Measurements from ENCODE around the gene LIPE.

The LIPE gene

DNA sequence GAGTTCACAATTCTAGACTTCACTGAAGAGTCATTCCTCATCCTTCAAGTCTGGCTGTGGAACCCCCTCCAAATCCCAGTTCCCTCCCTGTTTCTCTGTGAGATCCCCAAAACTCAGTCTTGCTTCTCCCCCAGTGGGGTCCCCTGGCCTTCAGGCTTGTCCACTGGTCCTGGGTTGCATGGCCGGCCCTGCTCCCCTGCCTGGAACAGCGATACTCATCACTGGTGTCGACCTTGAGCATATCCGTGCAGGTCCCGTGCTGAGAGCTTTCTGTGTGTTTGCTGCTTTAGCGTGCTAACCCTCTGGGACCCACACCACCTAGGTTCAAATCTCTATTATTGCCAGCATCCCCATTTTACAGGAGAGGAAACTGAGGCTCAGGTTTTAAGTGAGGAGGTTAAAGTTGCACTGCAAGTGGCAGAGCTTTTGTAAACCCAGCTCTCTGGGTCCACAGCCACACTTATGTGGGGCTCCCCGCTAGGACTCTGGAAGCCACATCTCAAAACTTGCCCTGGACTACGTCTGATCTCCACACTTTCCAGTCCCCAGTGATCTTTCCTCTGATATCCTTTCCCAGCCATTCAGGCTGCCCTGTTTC lies 15.5 kb downstream of the LIPE start:
- no peak for DNase-seq

DNA sequence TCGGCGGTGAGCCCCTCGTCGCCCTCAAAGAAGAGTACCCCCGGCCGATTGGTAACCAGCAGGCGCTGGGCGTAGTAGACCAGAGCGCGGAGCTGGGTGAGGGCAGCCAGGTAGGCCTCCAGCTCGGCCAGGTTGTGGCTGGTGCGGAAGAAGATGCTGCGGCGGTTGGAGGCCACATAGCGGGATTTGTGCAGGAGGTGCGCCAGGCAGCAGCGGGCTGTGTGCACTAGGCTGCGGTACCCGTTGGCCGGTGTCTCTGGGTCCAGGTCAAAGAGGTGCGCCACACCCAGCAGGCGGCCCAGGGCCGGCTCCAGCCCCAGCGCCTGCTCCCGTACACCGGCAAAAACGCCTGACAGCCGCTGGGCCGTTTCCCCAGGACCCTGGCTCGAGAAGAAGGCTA lies 16.8 kb downstream of the LIPE start:
- DNase-seq = no peak

DNA sequence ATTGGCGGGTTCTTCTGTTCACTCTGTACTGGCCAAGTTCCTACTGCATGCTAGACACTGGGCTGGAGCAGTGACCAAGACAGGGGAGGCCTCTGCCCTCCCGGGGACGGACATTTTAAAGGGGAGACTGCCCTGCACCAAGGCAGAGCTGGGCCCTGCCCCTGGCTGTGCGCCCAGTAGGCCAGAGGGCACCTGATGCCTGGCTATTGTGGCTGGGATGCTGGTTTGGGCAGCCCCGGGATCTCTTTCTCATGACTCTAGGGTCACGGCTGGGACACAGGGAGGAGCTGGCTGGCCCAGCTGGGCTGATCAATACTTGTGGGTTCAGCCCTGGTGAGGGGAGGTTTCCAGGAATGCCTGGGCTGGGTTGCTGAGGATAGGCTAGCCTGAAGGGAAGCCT lies 17.7 kb downstream of the LIPE start:
- no peak for DNase-seq

DNA sequence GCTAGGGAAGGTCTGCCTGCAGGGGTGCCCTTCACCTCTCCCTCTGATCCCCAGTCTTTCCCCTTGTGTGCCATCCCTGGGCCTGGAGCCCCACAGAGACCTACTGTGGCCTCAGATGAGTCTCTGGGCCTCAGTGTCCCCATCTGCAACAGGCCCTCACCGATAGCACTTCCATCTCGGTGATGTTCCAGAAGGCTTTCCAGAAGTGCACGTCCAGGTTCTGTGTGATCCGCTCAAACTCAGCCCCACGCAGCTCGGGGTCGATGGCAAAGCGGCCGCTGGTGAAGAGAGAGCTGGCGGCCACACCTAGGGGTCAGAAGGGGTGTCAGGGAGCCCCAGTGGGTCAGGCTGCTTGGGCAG lies 19.4 kb downstream of the LIPE start:
- DNase-seq = no peak

DNA sequence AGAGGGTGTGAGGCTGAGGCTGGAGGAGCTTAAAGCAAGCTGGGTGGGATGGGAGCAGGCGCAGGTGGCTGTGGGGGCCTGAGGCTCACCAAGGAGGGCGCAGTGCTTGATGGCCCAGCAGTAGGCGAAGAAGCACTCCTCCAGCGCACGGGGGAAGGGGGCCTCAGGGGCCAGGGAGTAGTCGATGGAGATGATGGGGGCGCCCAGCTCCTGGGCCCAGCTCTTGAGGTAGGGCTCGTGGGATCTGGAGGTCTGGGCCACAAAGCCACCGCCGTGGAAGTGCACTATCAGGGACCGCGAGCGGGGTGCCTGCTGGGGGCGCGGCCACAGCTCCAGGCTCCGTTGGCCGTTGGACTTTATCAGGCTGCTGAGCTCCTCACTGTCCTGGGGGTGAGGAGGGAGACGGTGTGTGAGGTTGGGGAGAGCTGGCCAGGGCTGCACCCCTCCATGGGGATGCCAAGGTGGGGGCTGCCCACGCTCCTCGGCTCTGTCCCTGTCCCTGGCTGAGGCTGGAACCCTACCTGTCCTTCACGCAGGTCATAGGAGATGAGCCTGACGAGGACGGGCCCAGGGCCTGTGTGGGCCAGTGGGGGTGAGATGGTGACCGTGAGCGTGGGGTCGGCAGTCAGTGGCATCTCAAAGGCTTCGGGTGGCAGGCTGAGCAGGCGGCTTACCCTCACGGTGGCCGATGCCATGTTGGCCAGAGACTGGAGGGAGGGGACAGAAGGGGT lies 19.9 kb downstream of the LIPE start:
- no peak for DNase-seq

DNA sequence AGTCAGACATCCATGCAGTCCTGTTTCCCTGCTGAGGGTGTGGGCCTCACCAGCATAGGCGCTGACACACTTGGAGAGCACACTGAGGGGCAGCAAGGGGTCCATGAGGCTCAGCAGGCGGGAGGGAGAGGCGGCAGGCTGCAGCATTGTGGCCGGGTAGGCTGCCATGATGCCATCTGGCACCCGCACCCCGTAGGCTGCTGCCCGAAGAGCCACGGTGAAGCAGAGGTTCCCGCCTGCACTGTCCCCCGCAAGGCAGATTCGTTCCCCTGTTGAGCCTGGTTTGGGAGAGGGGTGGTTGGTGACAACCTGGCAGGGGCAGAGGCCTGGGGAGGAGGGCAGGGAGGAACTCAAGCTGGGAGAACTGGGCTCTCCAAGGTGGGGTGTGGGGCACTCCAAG lies 21.1 kb downstream of the LIPE start:
- DNase-seq = no peak

DNA sequence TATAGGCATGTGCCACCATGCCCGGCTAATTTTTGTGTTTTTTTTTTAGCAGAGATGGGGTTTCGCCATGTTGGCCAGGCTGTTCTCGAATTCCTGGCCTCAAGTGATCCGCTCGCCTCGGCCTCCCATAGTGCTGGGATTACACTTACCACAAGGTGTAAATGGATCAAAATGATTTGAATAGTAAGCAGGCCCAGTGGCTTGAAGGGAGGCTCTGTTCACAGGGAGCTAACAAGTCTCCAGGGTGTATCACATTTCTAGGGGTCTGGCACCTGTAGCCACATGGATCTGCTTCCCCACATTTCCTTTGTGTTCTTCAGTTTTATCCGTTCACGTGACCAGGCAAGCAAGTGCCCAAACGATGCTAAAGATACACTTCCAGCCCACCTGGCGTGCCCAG lies 23.6 kb downstream of the LIPE start:
- no peak for DNase-seq

DNA sequence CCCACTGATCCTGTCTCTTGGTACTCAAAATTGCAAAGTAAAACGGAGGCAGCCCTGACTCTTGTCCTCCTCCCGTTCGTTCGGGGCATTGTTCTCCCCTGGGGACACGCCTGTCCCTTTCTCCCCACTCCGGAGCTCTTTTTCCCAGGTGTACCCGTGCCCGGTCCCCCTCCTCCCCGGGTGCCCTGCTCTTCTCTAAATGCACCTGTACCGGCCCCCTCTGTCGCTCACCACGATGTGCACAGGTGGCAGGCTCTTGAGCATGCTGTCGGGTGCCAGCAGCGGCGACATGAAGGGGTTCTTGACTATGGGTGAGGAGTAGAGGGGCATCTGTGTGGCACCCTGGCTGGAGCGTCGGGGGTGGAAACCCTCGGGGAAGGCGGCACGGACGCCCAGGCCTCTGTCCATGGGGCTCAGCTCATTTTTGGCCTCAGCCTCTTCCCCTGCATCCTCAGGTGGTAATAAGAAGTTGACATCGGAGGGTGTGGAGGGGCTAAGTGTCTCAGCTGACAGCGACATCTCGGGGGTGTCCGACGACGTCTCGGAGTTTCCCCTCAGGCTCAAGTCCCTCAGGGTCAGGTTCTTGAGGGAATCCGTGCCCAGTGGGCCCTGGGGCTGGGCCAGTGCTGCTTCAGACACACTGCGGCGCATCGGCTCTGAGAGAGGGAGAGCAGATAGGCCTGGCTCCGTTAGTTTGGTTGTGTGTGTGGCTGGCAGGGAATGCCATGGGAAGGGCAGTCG lies 24.6 kb downstream of the LIPE start:
- DNase-seq = no peak

DNA sequence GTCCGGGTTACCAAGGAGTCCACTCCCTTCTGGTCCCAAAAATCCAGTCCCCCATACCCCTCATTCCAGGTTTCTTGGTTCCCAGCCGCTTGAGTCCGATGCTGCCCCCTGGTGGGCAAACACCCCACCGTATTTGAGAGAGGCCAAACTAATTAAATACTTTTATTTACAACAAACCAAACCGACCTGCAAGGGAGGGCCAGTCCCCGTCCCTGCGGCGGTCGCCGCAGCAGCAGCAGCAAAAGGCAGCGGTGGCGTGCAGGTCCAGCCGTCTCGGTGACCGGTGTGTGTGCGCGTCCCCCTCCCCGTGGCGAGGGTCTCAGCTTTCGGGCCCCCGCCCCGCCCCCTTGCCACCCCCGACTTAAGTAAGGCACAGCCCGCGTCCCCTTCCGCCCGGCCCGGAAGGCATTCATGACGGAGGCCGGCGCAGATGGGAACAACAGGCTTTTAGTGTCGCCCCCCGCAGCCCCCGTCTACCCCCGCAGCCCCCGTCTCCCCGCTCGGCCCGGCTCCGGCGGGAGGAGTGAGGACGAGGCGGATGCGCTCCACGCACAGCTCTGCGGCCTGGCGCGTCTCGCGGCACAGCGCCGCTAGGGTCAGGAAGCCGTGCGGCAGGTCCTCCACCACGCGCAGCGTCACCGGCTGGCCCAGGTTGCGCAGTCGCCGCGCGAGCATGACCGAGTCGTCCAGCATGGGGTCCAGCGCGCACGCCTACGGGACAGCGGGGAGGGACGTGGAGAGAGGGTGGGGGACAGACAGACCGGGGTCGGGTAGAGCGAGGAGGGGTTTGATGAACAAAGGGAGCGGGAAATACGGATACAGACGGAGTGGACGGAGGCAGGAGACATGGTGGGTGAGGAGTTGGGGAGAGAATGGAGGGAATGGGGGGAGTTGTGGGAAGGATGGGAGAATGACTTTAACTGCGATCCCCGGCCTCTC lies 25.6 kb downstream of the LIPE start:
- peak; percentile 79 for DNase-seq

DNA sequence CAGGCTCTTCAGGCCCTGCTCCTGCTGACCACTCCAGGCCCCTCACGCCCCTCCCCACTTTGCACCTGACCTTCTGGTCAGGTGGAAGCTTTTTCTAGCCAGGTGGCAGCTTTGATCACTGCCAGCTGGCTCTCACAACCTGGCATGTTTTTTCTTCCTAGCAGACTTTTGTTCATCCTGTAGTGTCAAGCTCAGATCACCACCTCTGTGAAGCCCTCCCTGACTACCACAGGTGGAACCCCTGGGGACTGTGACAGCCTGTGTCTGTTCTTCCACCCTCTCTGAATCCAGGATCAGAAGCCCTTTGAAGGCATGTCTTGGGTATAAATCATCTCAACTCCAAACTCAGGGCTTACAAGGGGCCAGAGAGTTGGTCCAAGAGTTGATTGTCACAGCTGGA lies 26.8 kb downstream of the LIPE start:
- no peak for DNase-seq

DNA sequence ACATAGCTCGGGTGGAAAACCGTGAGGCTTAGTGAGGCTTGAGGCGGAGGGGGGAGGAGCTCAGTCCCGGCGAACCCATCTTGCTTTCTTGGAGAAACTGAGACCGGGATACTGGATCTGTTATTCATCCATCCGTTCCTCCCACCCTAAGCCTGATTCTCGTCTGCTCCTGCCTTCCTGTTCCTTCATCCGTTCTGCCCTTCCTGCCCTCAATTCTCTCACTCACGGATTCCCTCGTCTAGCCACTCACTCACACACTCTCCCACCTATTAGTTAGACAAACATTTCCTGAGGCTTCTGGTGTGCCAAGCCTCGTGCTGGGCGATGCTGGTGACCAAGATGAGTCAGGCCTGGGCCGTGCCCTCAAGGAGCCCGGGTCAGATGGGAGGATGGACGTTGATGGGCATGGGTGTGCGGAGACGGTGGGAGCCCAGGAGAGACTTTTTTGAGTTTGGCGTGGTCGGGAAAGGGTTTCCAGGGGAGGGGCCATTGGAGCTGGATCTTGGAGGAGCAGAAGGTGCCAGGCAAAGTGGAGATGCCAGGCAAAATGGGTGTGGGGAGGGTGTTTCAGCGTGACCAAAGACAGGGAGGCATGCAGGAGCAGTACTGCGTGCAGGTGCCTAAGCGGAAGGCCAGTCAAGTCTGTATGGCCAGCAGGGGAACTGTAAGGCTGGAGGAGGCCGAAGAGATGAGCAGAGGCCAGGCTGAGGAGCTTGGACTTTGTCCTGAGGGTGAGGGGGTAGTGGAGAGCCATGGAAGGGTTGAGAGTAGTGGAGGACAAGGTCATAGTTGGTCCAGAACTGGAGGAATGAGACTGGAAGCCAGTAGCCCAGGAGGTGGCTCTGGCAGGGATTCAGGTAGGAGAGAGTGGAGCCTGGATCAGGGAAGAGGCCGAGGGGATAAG lies 29.7 kb downstream of the LIPE start:
- no peak for DNase-seq

DNA sequence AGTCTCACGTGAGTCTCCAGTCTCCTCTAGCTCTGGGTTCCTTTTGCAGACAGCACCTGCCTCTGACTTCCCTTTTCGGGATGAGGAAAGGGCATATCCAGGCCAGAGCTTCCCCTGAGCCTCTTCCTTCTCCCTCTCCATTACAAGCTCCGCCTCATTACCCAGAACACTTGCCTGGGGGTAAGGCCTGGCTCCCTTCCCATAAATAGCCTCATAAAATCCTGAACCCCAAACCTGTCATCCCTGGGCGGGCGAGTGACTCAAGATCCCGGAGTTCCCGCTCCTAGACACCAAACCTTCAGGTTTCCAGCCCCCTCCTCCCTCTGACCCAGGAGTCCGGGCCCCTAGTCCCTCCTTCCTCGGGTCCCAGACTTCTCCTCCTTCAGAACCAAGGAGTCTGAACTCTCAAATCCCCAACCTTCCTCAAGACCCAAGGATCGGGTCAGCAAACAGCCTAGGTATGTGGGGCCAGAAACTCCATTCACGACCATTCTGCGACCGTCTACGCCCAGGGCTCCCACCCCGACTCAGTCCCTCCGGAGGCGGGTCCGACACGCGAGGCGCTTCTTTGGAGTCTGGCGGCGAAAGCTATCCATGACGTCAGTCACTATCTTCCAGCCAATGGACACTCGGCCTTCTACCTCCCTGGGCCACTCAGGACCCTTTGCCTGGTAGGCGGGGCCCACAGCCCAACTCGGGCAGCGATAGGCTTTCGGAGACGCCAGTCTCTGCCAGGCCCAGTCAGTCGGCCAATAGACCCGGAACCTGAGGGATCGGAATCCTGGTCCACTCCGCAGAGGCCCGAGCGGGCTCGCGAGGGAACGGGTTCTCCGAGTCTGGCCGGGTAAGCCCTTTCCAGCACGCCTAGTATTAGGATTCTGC lies 30.6 kb downstream of the LIPE start:
- peak; percentile 94 for DNase-seq

DNA sequence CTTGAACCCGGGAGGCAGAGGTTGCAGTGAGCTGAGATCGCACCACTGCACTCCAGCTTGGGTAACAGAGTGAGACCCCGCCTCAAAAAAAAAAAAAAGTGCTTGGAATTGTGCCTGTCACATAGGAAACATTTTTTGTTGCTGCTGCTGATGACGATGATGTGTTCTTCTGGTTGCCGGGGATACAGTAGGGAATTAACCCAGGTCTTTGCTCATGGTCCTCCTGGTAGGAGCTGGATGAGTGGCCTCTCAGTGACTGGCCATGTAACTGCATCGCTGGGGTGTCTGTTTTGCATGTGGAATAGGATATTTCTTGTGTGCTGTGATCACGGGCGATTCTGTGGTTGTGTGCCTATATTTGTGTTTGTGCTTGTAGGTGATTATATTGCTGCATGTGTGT lies 32.4 kb downstream of the LIPE start:
- DNase-seq = no peak

DNA sequence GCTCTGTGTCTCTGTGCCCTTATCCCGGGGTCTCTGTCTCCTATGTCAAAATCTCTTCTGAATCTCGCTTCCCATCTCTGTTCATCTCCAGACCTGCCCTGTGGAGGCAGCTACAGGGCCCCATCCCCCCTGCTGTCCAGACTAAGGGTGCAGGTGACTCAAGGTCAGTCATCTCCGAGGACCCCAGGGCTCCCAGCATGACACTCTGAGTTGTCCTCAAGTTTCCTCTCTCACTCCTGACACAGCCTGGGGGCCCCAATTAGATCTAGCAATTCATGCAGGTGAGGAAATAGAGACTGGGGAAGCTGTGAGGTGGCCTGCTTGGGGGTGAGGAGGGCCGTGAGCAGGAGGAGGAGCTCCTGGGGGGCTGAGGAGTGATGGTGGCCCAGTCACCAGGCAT lies 35.0 kb downstream of the LIPE start:
- DNase-seq = no peak

DNA sequence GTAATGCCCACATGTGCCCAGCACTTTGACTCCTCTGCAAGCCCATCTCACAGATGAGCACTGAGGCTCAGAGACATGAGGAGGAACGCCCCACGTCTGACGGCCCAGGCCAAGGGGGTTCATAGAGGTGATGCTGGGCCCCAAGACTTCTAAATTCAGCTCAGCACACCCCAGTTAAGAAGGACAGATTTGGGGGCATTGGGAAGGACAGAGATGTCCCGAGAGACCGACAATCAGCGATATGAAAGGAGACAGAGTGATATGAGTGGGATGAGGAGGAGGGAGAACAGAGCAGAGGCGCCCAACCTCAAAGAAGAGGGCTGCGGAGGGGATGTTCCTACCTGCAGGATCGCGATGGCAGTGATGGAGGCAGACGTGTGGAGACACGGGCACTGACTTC lies 37.3 kb downstream of the LIPE start, which contains the start of gene CNFN:
CNFN (minus strand) TSS at position 399 of the 400 bp plus-strand sequence. CDS start 1,260 bp downstream, outside the sequence.
- no peak for DNase-seq

DNA sequence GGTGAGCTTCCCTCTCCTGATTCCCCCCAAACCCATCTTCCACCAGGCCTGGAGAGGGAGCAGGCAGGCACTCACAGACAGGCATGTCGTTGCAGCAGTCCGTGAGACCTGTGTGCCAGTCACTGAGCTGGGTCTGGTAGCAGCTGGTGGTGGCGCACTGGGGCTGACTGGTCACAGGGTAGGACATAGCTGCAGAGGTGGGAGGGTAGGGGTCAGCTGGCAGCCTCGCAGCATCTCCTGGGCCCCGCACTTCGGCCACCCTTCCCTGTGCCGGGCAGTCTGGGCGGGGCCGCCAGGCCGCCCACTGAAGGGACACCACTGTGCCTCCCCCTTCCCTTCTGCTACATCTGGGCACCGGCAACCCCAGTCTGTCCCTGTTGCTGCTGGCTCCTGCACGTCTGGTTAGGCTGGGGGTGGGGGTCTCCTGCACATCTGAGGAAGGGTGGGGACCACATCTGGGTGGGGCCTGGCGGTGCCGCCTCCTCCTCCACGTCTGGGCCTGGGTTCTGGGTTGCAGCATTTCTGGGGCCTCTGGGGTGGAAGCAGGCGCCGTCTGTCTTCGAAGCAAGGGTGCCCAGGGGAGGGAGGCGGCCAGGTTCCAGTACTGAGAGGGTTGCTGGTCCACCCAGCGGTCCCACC lies 38.2 kb downstream of the LIPE start:
- DNase-seq = no peak

DNA sequence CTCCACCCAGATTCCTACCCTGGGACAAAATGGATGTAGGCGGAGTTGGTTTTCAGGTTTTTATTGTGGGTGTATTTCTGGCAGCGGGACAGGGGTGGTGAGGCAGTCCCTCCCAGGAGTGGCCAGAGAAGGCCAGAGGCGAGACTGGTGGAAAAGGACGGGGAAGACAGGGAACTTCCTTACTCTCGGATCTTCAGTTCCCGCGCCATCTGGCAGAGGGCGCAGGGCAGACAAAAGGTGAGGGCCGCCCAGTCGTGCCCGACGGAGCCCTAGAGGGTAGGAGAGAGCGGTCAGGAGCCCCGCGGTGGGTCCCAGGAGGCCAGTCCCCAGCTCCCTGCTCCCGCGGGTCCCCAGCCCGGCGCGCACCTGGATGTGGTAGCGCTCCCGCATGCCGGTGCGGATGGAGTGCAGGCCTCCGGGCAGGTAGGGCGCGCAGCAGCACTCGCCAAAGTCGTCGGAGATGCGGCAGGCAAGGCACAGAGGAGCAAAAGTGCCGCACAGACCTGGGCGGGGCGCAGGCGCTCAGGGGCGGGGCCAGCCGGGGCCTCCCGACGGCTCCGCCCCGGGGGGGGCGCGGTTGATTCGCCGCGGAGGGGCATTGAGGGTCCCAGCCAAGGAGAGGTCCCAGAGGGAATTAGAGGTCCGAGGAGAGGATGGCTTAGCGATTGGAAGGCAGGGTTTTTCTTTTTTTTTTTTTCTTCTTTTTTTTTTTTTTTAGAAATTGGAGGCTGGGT lies 40.0 kb downstream of the LIPE start:
- peak; percentile 74 for DNase-seq

DNA sequence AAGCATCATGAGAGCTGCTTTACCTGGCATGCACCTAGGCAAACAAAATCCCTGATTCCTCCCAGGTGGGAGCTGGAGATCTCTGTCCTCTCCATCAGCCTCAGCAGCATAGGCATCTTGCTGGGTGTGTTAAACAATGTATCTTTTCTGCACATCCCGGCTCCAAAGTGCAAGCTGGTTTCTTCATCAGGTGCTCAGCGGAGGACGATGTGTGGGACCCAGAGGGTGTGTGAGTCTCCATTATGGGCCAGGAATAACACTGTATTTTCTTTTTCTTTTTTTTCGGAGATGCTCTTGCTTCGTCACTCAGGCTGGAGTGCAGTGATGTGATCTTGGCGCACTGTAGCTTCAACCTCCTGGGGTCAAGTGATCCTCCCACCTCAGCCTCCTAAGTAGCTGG lies 47.0 kb downstream of the LIPE start:
- DNase-seq = no peak

Data from activated naive CD4-positive, alpha-beta T cell treated with anti-CD3 and anti-CD28 coated beads, Interleukin-2, amount 50 U/mL, for 16 hours (primary cell).